Left ventricle myocardium inferior (tissue), 1 donor: ENCODE measurements around the gene FPR3. TPM values are rescaled to one million over a fixed set of nuclear protein-coding genes. Genes with fewer than 3 reads are reported as not detected.

ENCODE experiments used
- DNase-seq: peaks from one replicate; pipeline ENCODE4 v3.0.0-alpha.2; 2020
- H3K27ac ChIP-seq: fragments of 200-600 bp; replicated peaks from 2 replicates; pipeline ENCODE4 v1.8.0; 2021
- H3K27me3 ChIP-seq: fragments of 200-600 bp; 2 replicates; pipeline ENCODE4 v1.8.0; 2021; ENCODE audit warnings: low read depth
- H3K36me3 ChIP-seq: fragments of 200-600 bp; 2 replicates; pipeline ENCODE4 v1.8.0; 2021
- H3K4me1 ChIP-seq: fragments of 200-600 bp; 2 replicates; pipeline ENCODE4 v1.8.0; 2021
- H3K4me3 ChIP-seq: fragments of 200-600 bp; 2 replicates; pipeline ENCODE4 v1.8.0; 2021; ENCODE audit warnings: mild to moderate bottlenecking, moderate library complexity
- H3K9me3 ChIP-seq: fragments of 200-600 bp; replicated peaks from 2 replicates; pipeline ENCODE4 v1.8.0; 2021
- CTCF ChIP-seq: fragments of 200-600 bp; IDR thresholded peaks from 2 replicates; pipeline ENCODE4 v1.8.0; 2021; ENCODE audit warnings: antibody characterized with exemption, mild to moderate bottlenecking, borderline replicate concordance
- intact Hi-C: fragments of 100-400 bp; cut with micrococcal nuclease; formaldehyde crosslinking; loops from one replicate; pipeline ENCODE4 v1.11.0; 2022
- total RNA-seq: library from RNA; stranded (reverse); fragmentation: NEBNext Ultra II Directional; extraction: Animal tissue kit (Norgen Biotek cat#: 25700); gene quantifications from one replicate; pipeline ENCODE4 v1.2.1, GENCODE V29; 2021
- donor health status: DM: no; HTN: yes; CAD: no; lungs with severe emphysema.

The FPR3 gene
- total RNA-seq, 1 donor from 2014 or later: 3.6 TPM

GRCh38 chr19:51822946-51823345, 28.0 kb downstream of the FPR3 start:
- no peak overlapping the region for H3K27ac ChIP-seq
- DNase-seq: no peak
- no peaks in the 10 kb centered on the region for H3K36me3 ChIP-seq
- H3K4me3 ChIP-seq: no peak overlapping the region
- TF ChIP-seq CTCF: no peak
- intact Hi-C loops: no loop called here
- H3K27me3 ChIP-seq: no peaks in the 10 kb centered on the region
- no peaks in the 10 kb centered on the region for H3K4me1 ChIP-seq
- H3K9me3 ChIP-seq: peaks cover 12% of the 10 kb centered on the region

GRCh38 chr19:51824281-51825005, 29.5 kb downstream of the FPR3 start:
- Histone ChIP-seq H3K27ac (no peak overlapping the region), H3K36me3 (no peaks in the 10 kb centered on the region), H3K4me3 (no peak overlapping the region), H3K4me1 (no peaks in the 10 kb centered on the region), H3K27me3 (no peaks in the 10 kb centered on the region), H3K9me3 (peaks cover 12% of the 10 kb centered on the region)
- no peak for DNase-seq
- intact Hi-C loops: no loop called here
- no peak for TF ChIP-seq CTCF

GRCh38 chr19:51830274-51830673, 35.3 kb downstream of the FPR3 start:
- Histone ChIP-seq H3K27ac (no peak overlapping the region), H3K4me3 (no peak overlapping the region), H3K27me3 (no peaks in the 10 kb centered on the region), H3K36me3 (no peaks in the 10 kb centered on the region), H3K9me3 (peaks cover 14% of the 10 kb centered on the region), H3K4me1 (no peaks in the 10 kb centered on the region)
- DNase-seq: no peak
- TF ChIP-seq CTCF: peak; percentile 50
- intact Hi-C loops: no loop called here

GRCh38 chr19:51837145-51837544, 42.2 kb downstream of the FPR3 start:
- no peaks in the 10 kb centered on the region for H3K27me3 ChIP-seq
- H3K4me1 ChIP-seq: no peaks in the 10 kb centered on the region
- no peaks in the 10 kb centered on the region for H3K36me3 ChIP-seq
- intact Hi-C loops: no loop called here
- DNase-seq: no peak
- no peak overlapping the region for H3K4me3 ChIP-seq
- no peak overlapping the region for H3K27ac ChIP-seq
- H3K9me3 ChIP-seq: peaks cover 11% of the 10 kb centered on the region
- no peak for TF ChIP-seq CTCF

- peaks cover 100% of the 10 kb centered on the region for H3K9me3 ChIP-seq
- H3K27ac ChIP-seq: no peak overlapping the region
- TF ChIP-seq CTCF: no peak
- H3K4me1 ChIP-seq: no peaks in the 10 kb centered on the region
- no peak for DNase-seq
- peaks cover 80% of the 10 kb centered on the region for H3K36me3 ChIP-seq
- intact Hi-C loops: no loop called here
- H3K4me3 ChIP-seq: no peak overlapping the region
- H3K27me3 ChIP-seq: no peaks in the 10 kb centered on the region
These were observed 67.1 kb downstream of the FPR3 start for GRCh38 chr19:51861870-51862622.
